Lower leg skin (tissue), 4 donors: ENCODE results near the gene GRIK2. TPM values are rescaled to one million over a fixed set of nuclear protein-coding genes. Genes with fewer than 3 reads are reported as not detected.

Experiments
- DNase-seq, 2 donors: peaks; one replicate each; pipeline ENCODE4 v3.0.0-alpha.2; 2019; ENCODE audit warnings: low spot score in 2 of 2
- H3K4me3 ChIP-seq: fragments of 200-600 bp; sonication (generic); 2 replicates; pipeline ENCODE4 v1.5.1; 2017; ENCODE audit warnings: mild to moderate bottlenecking, low read depth; ENCODE audit not compliant: poor library complexity, severe bottlenecking
- POLR2A ChIP-seq, 2 donors: fragments of 450-650 bp; IDR thresholded peaks; one replicate each; pipeline ENCODE4 v1.6.1; 2016 to 2017; ENCODE audit warnings: antibody characterized with exemption in 2 of 2, mild to moderate bottlenecking in 1 of 2, moderate library complexity in 1 of 2
- WGBS, 2 donors: methylation state at CpG; one replicate each; pipeline ENCODE4 v1.1.5; 2018; 5-methylcytosine and 5-hydroxymethylcytosine counted together
- intact Hi-C: fragments of 100-400 bp; cut with DNase I; formaldehyde crosslinking; loops from one replicate; pipeline ENCODE4 v1.15.0; 2023; ENCODE audit warnings: low total_unique reads
- total RNA-seq, 4 donors: library from RNA; depleted of rRNA; stranded (reverse); fragments of >200 nt; gene quantifications; one replicate each; pipeline ENCODE4 v1.1.0, GENCODE V29; 2016
- TF ChIP-seq, protein P1 (sequence below), 3 donors: fragments of 450-650 bp; IDR thresholded peaks; one replicate each; pipeline ENCODE4 v1.5.1; 2016; ENCODE audit warnings: antibody characterized with exemption in 3 of 3, mild to moderate bottlenecking in 3 of 3, moderate library complexity in 2 of 3

GRIK2 gene
- total RNA-seq, 4 donors from 2014 or later: 0.04 to 2.0 (median 0.60) TPM

GRCh38 chr6:101597693-101598092 is 204.2 kb downstream of the GRIK2 start:
- no peak for TF ChIP-seq POLR2A (IDR thresholded peaks at IDR 0.05)
- TF ChIP-seq, protein P1, sequence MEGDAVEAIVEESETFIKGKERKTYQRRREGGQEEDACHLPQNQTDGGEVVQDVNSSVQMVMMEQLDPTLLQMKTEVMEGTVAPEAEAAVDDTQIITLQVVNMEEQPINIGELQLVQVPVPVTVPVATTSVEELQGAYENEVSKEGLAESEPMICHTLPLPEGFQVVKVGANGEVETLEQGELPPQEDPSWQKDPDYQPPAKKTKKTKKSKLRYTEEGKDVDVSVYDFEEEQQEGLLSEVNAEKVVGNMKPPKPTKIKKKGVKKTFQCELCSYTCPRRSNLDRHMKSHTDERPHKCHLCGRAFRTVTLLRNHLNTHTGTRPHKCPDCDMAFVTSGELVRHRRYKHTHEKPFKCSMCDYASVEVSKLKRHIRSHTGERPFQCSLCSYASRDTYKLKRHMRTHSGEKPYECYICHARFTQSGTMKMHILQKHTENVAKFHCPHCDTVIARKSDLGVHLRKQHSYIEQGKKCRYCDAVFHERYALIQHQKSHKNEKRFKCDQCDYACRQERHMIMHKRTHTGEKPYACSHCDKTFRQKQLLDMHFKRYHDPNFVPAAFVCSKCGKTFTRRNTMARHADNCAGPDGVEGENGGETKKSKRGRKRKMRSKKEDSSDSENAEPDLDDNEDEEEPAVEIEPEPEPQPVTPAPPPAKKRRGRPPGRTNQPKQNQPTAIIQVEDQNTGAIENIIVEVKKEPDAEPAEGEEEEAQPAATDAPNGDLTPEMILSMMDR (IDR thresholded peaks at IDR 0.05): no peak
- no peak overlapping the region for H3K4me3 ChIP-seq
- DNase-seq: no peak
- intact Hi-C loops: no loop called here
- 51 to 67% methylated on average over 4 of the region's 4 CpGs for WGBS, 2 donors

DNA sequence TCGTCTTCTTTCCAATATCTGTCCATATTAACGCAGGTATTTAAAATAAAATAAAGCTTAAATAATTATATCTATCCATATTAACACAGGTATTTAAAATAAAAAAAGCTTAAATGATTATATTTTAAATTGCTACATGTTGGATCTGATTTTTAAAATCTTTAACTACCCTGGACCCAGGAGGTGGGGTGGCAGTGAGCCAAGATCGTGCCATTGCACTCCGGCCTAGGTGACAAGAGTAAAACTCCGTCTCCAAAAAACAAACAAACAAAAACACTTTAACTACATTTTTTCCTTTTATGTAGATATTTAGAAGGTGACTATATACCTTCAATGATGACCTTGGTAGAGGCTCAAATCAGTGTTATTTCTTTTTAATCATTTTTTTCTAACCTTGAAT is 211.9 kb downstream of the GRIK2 start:
- DNase-seq: peak in 1 of 2 donors; percentile 58
- H3K4me3 ChIP-seq: no peak overlapping the region
- 88 to 94% methylated on average over 5 of the region's 5 CpGs for WGBS, 2 donors
- no peak for TF ChIP-seq POLR2A (IDR thresholded peaks at IDR 0.05)
- TF ChIP-seq, protein P1 (IDR thresholded peaks at IDR 0.05): no peak
- intact Hi-C loops: no loop called here

DNA sequence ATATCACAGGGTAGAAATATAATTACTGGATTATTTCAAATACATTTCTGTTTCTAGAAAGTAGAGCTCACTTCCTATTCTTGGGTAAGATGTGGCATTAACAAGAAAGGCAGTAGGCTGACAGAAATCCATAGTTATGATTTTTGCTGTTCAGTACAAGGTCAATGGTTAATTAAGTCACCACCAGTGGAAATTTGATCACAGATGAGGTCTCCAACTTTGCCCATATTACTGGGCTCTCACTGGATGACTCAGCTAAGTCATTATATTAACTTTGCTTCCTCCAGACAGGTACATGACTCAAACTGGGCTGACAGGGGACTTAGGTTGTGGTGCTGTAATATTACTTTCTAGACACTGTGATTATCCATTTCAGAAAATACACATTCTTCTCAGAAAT is 212.4 kb downstream of the GRIK2 start:
- no peak for TF ChIP-seq POLR2A (IDR thresholded peaks at IDR 0.05)
- TF ChIP-seq, protein P1 (IDR thresholded peaks at IDR 0.05): no peak
- no peak for DNase-seq
- no peak overlapping the region for H3K4me3 ChIP-seq
- intact Hi-C loops: no loop called here

DNA sequence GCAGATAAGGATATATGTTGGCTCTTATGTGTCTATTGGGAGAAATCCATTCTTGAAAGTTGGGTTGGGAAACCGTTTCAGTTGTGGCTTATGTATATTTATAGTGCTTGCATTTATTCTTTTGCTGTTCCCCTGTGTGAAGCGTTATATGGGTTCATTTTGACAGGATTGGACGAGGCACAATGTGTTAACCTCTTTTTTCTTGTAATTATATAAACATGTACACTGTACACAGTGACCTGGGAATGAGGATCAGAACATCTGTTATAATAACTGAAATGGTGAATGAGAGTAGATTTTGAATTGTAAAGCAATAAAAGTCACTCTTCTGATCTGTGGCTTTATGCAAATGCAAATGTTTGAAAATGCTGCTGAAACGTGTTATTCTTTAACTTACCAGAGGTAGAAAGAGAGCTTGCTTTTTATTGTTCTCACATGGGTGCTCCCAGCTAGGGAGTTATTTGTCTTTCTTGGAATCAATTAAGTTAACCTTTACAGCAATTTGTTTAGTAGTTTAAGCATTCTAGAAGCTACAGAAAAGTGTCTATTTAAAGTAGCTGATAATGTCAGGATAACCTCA is 213.7 kb downstream of the GRIK2 start:
- intact Hi-C loops: no loop called here
- no peak overlapping the region for H3K4me3 ChIP-seq
- WGBS, 2 donors: 60 to 66% methylated on average over 4 of the region's 4 CpGs
- DNase-seq: no peak
- TF ChIP-seq POLR2A (IDR thresholded peaks at IDR 0.05): no peak

GRCh38 chr6:101608703-101609102 is 215.2 kb downstream of the GRIK2 start:
- TF ChIP-seq, protein P1 (IDR thresholded peaks at IDR 0.05): no peak
- no peak for TF ChIP-seq POLR2A (IDR thresholded peaks at IDR 0.05)
- intact Hi-C loops: no loop called here
- DNase-seq: no peak
- H3K4me3 ChIP-seq: no peak overlapping the region

GRCh38 chr6:101613556-101613955 is 220.0 kb downstream of the GRIK2 start:
- H3K4me3 ChIP-seq: no peak overlapping the region
- 66 to 78% methylated on average over 2 of the region's 2 CpGs for whole genome bisulfite sequencing, 2 donors
- DNase-seq: no peak
- intact Hi-C loops: no loop called here
- TF ChIP-seq, protein P1 (IDR thresholded peaks at IDR 0.05): no peak
- no peak for TF ChIP-seq POLR2A (IDR thresholded peaks at IDR 0.05)
